Measurements from ENCODE around the gene ZNF574. TPM values are rescaled to one million over a fixed set of nuclear protein-coding genes. Genes with fewer than 3 reads are reported as not detected.

ZNF574 gene
- total and polyA plus RNA-seq, 2 of the 8 experiments (the other 6 are each of a cell fraction or from before 2014, with no cell fraction given): 27.0 to 38.8 TPM

- TF ChIP-seq MAX (IDR thresholded peaks at IDR 0.05): no peak
- no peak for TF ChIP-seq BCL11A (IDR thresholded peaks at IDR 0.05; ENCODE audit: low read depth in 2 of 2, low read length in 2 of 2)
- no peak for TF ChIP-seq USF2 (IDR thresholded peaks at IDR 0.05; ENCODE audit: low read length)
- no peak for TF ChIP-seq HDAC6 (IDR thresholded peaks at IDR 0.05; ENCODE audit: low read depth, low read length)
- no peak for TF ChIP-seq E2F6 (IDR thresholded peaks at IDR 0.05)
- no peak for TF ChIP-seq MAFK (IDR thresholded peaks at IDR 0.05; ENCODE audit: low read depth, low read length)
- no peak for TF ChIP-seq SRF (IDR thresholded peaks at IDR 0.05; ENCODE audit: low read depth, low read length)
These were observed 24.5 kb upstream of the ZNF574 start (continued) for GRCh38 chr19:42051166-42052115.
